IMR-90 (cell line): ENCODE results near the gene AHSA1. TPM values are rescaled to one million over a fixed set of nuclear protein-coding genes. Genes with fewer than 3 reads are reported as not detected.

Source experiments
- ATAC-seq: fragments of 200-7000 bp; cut with Tn5 transposase; 2 replicates; pipeline ENCODE4 v1.9.1; 2020; ENCODE audit warnings: low read depth, mild to moderate bottlenecking, moderate library complexity
- BruUV-seq: library from RNA; stranded (reverse); fragments of 400-500 nt; replicated peaks from 2 replicates; lab custom pipeline; 2021; lab: Mats Ljungman, UMichigan
- CTCF ChIA-PET: fragments of 300-600 bp; formaldehyde crosslinking; extraction: SDS; loops from one replicate; lab custom pipeline; 2021; ENCODE audit warnings: antibody characterized with exemption; lab: Yijun Ruan, JAX
- POLR2A ChIA-PET: fragments of 300-600 bp; sonication (Branson Sonifier 250); formaldehyde crosslinking; loops from one replicate; lab custom pipeline; 2022; ENCODE audit warnings: antibody characterized with exemption; ENCODE audit not compliant: unreplicated experiment; lab: Charles Lee
- DNase-seq: peaks from one replicate; pipeline ENCODE4 v3.0.0; 2013
- H2AFZ ChIP-seq: replicated peaks from 2 replicates; pipeline ENCODE3; 2013; ENCODE audit warnings: low read length, mild to moderate bottlenecking; ENCODE audit not compliant: poor library complexity
- H2AK5ac ChIP-seq: 2 replicates; pipeline ENCODE4 v1.6.1; 2013; ENCODE audit warnings: low read depth, low read length, inconsistent platforms
- H2AK9ac ChIP-seq: replicated peaks from 2 replicates; pipeline ENCODE3; 2013; ENCODE audit warnings: mild to moderate bottlenecking, low read depth, low read length, moderate library complexity; ENCODE audit not compliant: poor library complexity
- H2BK120ac ChIP-seq: 2 replicates; pipeline ENCODE4 v1.6.1; 2013; ENCODE audit warnings: low read depth, low read length, inconsistent platforms
- H2BK15ac ChIP-seq: 3 replicates; pipeline ENCODE4 v1.6.1; 2013; ENCODE audit warnings: low read depth, low read length, inconsistent platforms
- H2BK20ac ChIP-seq: 2 replicates; pipeline ENCODE4 v1.6.1; 2013; ENCODE audit warnings: low read depth, mild to moderate bottlenecking, inconsistent platforms, low read length, moderate library complexity
- H2BK5ac ChIP-seq: 2 replicates; pipeline ENCODE4 v1.6.1; 2013; ENCODE audit warnings: mild to moderate bottlenecking, low read depth, low read length, inconsistent platforms; ENCODE audit not compliant: poor library complexity, severe bottlenecking
- H3K14ac ChIP-seq: replicated peaks from 2 replicates; pipeline ENCODE4 v1.6.1; 2013; ENCODE audit warnings: low read depth, low read length, inconsistent platforms
- H3K18ac ChIP-seq: 2 replicates; pipeline ENCODE4 v1.6.1; 2013; ENCODE audit warnings: low read depth, low read length, control low read depth
- H3K23ac ChIP-seq: 2 replicates; pipeline ENCODE4 v1.6.1; 2013; ENCODE audit warnings: low read depth, low read length, inconsistent platforms
- H3K27ac ChIP-seq: 2 replicates; pipeline ENCODE4 v1.5.1; 2013; ENCODE audit warnings: mild to moderate bottlenecking, control low read depth, low read length; ENCODE audit not compliant: insufficient read depth
- H3K27me3 ChIP-seq: 2 replicates; pipeline ENCODE4 v1.6.1; 2013; ENCODE audit warnings: low read length; ENCODE audit not compliant: control insufficient read depth, insufficient read depth
- H3K36me3 ChIP-seq: 2 replicates; pipeline ENCODE4 v1.6.1; 2013; ENCODE audit warnings: low read length, mixed read lengths; ENCODE audit not compliant: control insufficient read depth, insufficient read depth
- H3K4ac ChIP-seq: 2 replicates; pipeline ENCODE4 v1.6.1; 2013; ENCODE audit warnings: low read depth, low read length, inconsistent platforms
- H3K4me1 ChIP-seq: 2 replicates; pipeline ENCODE4 v1.6.1; 2013; ENCODE audit warnings: low read length, mixed read lengths; ENCODE audit not compliant: control insufficient read depth, insufficient read depth
- H3K4me2 ChIP-seq: 2 replicates; pipeline ENCODE4 v1.6.1; 2013; ENCODE audit warnings: low read depth, mild to moderate bottlenecking, control low read depth, low read length, moderate library complexity
- H3K4me3 ChIP-seq: 2 replicates; pipeline ENCODE4 v1.5.1; 2013; ENCODE audit warnings: low read depth, mild to moderate bottlenecking, control low read depth, low read length, moderate library complexity; ENCODE audit not compliant: insufficient read depth
- H3K56ac ChIP-seq: 2 replicates; pipeline ENCODE4 v1.6.1; 2013; ENCODE audit warnings: low read length, inconsistent platforms; ENCODE audit not compliant: insufficient read depth; ENCODE audit errors: extremely low read depth
- H3K79me1 ChIP-seq, 2 experiments: 2 replicates each; pipeline ENCODE4 v1.6.1; 2013; ENCODE audit warnings: low read length in 2 of 2, inconsistent platforms in 1 of 2, low read depth in 1 of 2
- H3K9ac ChIP-seq: 2 replicates; pipeline ENCODE4 v1.6.1; 2013; ENCODE audit warnings: low read depth, low read length, control low read depth
- H3K9me1 ChIP-seq: 2 replicates; pipeline ENCODE4 v1.6.1; 2013; ENCODE audit warnings: low read length, inconsistent platforms; ENCODE audit not compliant: insufficient read depth
- H3K9me3 ChIP-seq: 2 replicates; pipeline ENCODE4 v1.6.1; 2013; ENCODE audit warnings: low read length; ENCODE audit not compliant: control insufficient read depth, insufficient read depth
- H4K20me1 ChIP-seq: 2 replicates; pipeline ENCODE4 v1.6.1; 2013; ENCODE audit warnings: low read length, inconsistent platforms; ENCODE audit not compliant: insufficient read depth
- H4K5ac ChIP-seq: 2 replicates; pipeline ENCODE4 v1.6.1; 2013; ENCODE audit warnings: mild to moderate bottlenecking, low read depth, low read length, control low read depth
- H4K8ac ChIP-seq, 2 experiments: 2 replicates each; pipeline ENCODE4 v1.6.1; 2013; ENCODE audit warnings: low read depth in 2 of 2, low read length in 2 of 2, control low read depth in 1 of 2, inconsistent platforms in 1 of 2
- H4K91ac ChIP-seq: 2 replicates; pipeline ENCODE4 v1.6.1; 2013; ENCODE audit warnings: low read depth, low read length, inconsistent platforms; ENCODE audit not compliant: insufficient read depth
- MAZ ChIP-seq: IDR thresholded peaks from 2 replicates; pipeline ENCODE4 v1.6.1; 2012; ENCODE audit warnings: low read depth, mild to moderate bottlenecking, low read length, improper control_type of control experiment, moderate library complexity, borderline replicate concordance
- NFE2L2 ChIP-seq: fragments of 150-350 bp; IDR thresholded peaks from 2 replicates; pipeline ENCODE4 v1.6.1; 2016; ENCODE audit warnings: low read depth, mild to moderate bottlenecking, low read length
- POLR2A ChIP-seq: IDR thresholded peaks from 2 replicates; pipeline ENCODE4 v1.6.1; 2012; ENCODE audit warnings: mild to moderate bottlenecking, low read depth, low read length
- WGBS, 2 experiments: methylation state at CpG; one replicate each; pipeline versions ENCODE4 v1.1.5 to v1.1.7; 2013; ENCODE audit warnings: missing lambda C conversion rate in 2 of 2; ENCODE audit not compliant: insufficient read length in 1 of 2; ENCODE audit errors: extremely low coverage in 2 of 2; 5-methylcytosine and 5-hydroxymethylcytosine counted together
- dilution Hi-C: fragments of 300-500 bp; cut with HindIII; formaldehyde crosslinking; loops from one replicate; pipeline ENCODE4 v1.14.3; 2018; ENCODE audit warnings: low sequenced_read_pairs; ENCODE audit not compliant: unreplicated experiment
- in situ Hi-C: fragments of 300-500 bp; cut with MboI; formaldehyde crosslinking; loops from 3 replicates; pipeline ENCODE4 v1.14.3; 2019; ENCODE audit warnings: low sequenced_read_pairs, inconsistent platforms, mixed read lengths
- intact Hi-C: fragments of 100-400 bp; cut with micrococcal nuclease; formaldehyde crosslinking; loops from 2 replicates; pipeline ENCODE4 v1.10.0; 2022
- polyA plus RNA-seq, 3 experiments: library from polyadenylated mRNA; depleted of rRNA; stranded (reverse); fragments of >200 nt; gene quantifications; 2 replicates each; pipeline ENCODE4 v1.2.3, GENCODE V29; 2012; ENCODE audit warnings: low replicate concordance in 1 of 3
- total RNA-seq: library from RNA; depleted of rRNA; stranded (reverse); fragments of >200 nt; gene quantifications from 2 replicates; pipeline ENCODE4 v1.2.3, GENCODE V29; 2012

The AHSA1 gene
- total and polyA plus RNA-seq, 2 of the 4 experiments (the other 2 are of a cell fraction): 166 to 252 TPM

DNA sequence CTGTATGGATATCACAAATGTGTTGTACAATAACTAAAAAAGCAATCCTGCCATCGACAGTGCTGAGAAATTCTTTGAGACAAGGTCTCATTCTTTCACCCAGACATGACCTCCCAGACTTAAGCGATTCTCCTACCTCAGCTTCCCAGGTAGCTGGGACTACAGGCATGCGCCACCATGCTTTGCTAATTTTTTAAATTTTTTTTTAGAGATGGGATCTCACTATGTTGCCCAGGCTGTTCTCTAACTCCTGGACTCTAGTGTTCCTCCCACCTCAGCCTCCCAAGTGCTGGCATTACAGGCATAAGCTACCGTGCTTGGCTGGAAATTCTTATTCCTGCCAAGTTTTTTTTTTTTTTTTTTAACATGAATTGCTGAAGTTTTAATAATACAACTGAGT lies 18.0 kb upstream of the AHSA1 start:
- Histone ChIP-seq H2AFZ (no peak overlapping the region), H4K8ac (no peak overlapping the region), H3K4me3 (no peak overlapping the region), H3K4ac (no peak overlapping the region), H3K27ac (no peak overlapping the region), H3K4me1 (no peaks in the 10 kb centered on the region), H3K36me3 (peaks cover 53% of the 10 kb centered on the region), H2BK5ac (no peak overlapping the region), H3K4me2 (no peak overlapping the region), H4K20me1 (no peaks in the 10 kb centered on the region), H3K56ac (no peak overlapping the region), H2BK20ac (no peak overlapping the region), H4K5ac (no peak overlapping the region), H3K9ac (no peak overlapping the region), H2AK5ac (no peak overlapping the region), H3K79me1 (no peaks in the 10 kb centered on the region; a peak in 1 of 4 replicates), H3K23ac (no peak overlapping the region), H2AK9ac (no peak overlapping the region), H2BK120ac (no peak overlapping the region), H3K27me3 (no peaks in the 10 kb centered on the region), H4K91ac (no peak overlapping the region), H2BK15ac (no peak overlapping the region), H3K9me1 (peaks cover 5% of the 10 kb centered on the region; the same call in 1 of the 2 replicates), H3K14ac (no peak overlapping the region), H3K18ac (no peak overlapping the region), H3K9me3 (no peaks in the 10 kb centered on the region)
- CTCF ChIA-PET: no interaction called here
- no peak for ATAC-seq
- no TSS peak for BruUV-seq
- no CpG with 5 or more reads among the region's 4 CpGs for WGBS, 2 experiments
- in situ Hi-C loops (no loop called here), dilution Hi-C loops (no loop called here), intact Hi-C loops (no loop called here)
- TF ChIP-seq NFE2L2 (no peak), POLR2A (no peak), MAZ (no peak)
- POLR2A ChIA-PET: no interaction called here
- DNase-seq: no peak
